ENCODE data around the gene C1QL1.

C1QL1 gene

DNA sequence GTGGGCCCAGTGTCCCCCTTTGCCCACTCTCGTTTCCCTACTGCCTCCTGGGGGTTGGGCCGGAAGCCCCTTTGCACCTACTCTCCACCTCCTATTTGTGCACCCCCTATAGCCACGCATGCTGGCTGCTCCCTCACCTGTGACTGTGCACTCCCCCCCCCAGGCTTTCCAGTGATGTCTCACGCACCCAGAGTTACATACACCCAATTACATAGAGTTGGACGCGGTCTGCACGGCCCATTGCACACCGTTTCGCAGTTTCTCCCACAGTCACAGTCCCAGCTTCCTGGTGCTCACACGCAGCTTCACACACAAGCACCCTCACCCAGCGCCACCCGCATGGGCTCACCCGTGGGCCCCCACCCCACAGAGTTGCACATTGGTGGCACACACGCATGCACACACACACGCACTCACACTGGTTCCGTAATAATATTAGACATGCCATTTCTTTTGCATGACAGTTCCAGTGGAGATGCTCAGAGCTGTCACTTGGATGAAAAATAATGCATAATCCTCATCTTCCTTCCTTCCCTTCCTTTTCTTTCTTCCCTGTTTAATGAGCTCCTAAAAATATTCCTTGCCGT is 21.5 kb upstream of the C1QL1 start:
- no peak for DNase-seq (ENCODE audit: low spot score)

GRCh38 chr17:44988044-44988942 is 20.2 kb upstream of the C1QL1 start:
- DNase-seq (ENCODE audit: low spot score), result no peak

DNA sequence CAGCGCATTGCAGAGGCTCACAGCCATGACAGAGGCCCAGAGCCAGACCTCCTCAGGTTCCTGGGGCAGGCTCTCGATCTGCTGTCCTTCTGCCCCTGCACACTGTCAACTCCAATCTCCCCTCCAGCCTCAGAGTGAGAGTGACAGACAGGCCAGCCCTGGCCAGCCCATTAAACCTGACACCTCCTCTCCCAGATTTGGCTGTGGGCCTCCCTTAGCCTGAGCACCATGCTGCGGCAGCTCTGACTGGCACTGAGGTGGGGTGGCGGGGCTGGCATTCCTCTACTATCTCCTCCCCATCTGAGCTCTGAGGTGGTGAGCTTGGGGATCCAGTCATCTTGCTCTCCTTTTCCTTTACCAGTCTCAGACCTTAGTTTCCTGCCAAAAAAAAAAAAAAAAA is 15.5 kb upstream of the C1QL1 start:
- DNase-seq (ENCODE audit: low spot score), result no peak

DNA sequence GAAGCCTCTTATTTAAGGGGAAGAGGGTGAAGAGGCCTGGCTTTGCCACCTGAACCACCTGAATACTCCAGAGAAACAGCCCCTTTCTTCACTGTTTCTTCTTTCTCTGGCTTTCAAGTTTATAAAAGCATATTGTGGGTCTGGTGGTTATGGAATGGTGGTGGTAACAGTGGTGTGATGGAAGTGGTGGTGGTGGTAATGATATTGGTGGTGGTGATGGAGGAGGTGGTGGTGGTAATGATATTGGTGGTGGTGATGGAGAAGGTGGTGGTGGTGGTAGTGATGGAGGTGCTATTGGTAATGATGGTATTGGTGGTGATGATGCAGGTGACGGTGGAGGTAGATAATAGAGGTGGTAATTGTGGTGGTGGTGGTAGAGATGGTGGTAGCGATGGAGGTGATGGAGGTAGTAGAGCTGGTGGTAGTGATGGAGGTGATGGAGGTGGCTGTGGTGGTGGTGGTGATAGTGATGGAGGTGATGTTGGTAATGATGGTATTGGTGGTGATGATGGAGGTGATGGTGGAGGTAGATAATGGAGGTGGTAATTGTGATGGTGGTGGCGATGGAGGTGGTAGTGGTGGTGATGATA is 14.1 kb upstream of the C1QL1 start:
- no peak for DNase-seq (ENCODE audit: low spot score)

- no peak for DNase-seq (ENCODE audit: low spot score)
Measured at GRCh38 chr17:44981221-44981968, 13.3 kb upstream of the C1QL1 start.

- no peak for DNase-seq (ENCODE audit: low spot score)
Measured at GRCh38 chr17:44979426-44979995, 11.4 kb upstream of the C1QL1 start.

DNA sequence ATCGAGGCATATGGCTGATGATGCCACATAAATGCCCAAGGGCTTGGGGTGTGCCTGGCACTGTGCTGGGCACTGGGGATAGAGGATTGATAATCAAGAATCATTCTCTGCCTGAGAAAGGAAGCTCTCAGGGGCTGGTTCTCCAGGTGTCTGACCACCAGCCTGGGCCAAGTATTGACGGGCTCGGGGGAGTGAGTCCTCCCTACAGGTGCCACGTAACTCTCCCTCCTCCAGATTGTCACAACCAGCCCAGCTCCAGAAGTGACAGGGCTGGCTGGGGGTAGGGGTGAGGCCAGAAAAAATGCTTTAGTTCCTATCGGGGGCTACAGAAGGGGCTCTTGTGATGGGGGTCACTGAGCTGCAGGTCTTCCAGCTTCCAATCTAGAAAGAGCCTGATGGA is 10.7 kb upstream of the C1QL1 start:
- no peak for DNase-seq (ENCODE audit: low spot score)

DNA sequence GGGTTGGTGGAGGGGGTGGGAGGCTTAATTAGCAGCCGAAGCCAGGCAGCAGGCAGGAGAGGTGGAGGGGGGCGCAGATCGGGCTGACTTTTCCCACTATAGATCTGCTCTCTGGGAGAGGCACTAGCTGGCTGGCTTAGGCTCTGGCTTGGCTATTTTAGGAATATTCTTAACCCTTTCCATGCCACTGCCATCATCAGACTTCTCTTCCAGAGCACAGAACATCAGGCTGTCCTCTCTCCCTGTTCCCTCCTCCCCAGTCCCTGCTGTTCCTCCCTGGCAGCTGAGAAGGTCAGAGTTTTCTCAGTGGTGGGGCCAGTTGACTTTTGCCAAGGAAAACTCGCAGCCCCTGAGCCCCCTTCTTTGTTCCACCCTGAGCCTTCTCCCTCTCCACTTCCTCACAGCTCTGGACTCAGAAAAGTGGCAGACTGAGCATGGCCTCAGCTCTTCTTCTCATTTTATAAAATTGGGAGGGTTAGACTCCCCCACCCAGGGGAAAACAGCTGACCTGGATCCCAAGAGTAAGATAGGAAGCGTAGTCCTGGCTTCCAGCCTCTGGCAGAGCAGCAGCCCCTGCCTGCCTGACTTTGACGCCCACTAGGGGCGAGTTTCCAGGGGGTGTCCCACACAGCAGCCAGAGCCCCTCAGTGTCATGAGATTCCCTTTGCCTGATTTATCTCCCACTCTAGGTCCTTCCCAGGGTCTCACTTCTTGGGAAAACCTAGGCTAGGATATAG is 9.9 kb upstream of the C1QL1 start:
- no peak for DNase-seq (ENCODE audit: low spot score)

GRCh38 chr17:44977065-44977464 is 9.0 kb upstream of the C1QL1 start:
- DNase-seq (ENCODE audit: low spot score), result no peak

- DNase-seq (ENCODE audit: low spot score), result no peak
Measured at GRCh38 chr17:44976206-44976605, 8.1 kb upstream of the C1QL1 start.

GRCh38 chr17:44972953-44973352 is 4.8 kb upstream of the C1QL1 start:
- no peak for DNase-seq (ENCODE audit: low spot score)

- no peak for DNase-seq (ENCODE audit: low spot score)
Measured at GRCh38 chr17:44971776-44972483, 3.8 kb upstream of the C1QL1 start.

DNA sequence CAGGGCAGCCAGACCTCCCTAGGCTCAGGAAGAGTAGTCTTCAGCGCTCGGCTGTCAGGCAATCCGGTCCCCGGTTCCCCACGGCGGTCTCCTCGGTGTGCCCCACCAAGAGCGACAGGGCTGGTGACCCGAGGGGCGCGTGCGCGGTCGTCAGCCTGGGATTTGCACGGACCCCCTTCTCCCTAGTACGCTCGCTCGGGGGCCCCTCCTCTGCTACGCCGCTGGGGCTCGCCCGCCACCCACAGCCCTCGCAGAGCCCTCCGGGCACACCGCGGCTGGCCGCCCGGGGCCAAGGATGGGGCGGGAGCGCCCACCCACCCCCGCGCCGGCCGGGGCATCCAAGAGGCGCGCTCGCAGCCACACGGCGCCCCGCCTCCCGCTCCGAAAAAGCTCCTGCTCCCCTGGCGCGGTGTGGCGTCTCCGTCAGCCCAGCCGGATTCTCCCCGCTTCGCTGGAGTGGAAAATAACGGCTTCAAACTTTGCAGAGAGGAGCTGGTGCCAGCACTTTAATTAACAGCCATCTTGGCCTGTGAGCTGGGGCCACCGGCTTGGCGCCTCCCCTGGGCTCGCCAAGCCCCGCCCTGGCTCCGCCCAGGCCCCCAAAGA is 2.1 kb upstream of the C1QL1 start:
- DNase-seq (ENCODE audit: low spot score), result no peak

- DNase-seq (ENCODE audit: low spot score), result no peak
Measured at GRCh38 chr17:44969144-44969780, 1.2 kb upstream of the C1QL1 start.

- no peak for DNase-seq (ENCODE audit: low spot score)
Measured at GRCh38 chr17:44967907-44968224, 237 bp downstream of the C1QL1 start.

GRCh38 chr17:44967026-44967906 is 837 bp downstream of the C1QL1 start:
- DNase-seq (ENCODE audit: low spot score), result no peak

GRCh38 chr17:44966348-44967025 is 1.6 kb downstream of the C1QL1 start:
- no peak for DNase-seq (ENCODE audit: low spot score)

DNA sequence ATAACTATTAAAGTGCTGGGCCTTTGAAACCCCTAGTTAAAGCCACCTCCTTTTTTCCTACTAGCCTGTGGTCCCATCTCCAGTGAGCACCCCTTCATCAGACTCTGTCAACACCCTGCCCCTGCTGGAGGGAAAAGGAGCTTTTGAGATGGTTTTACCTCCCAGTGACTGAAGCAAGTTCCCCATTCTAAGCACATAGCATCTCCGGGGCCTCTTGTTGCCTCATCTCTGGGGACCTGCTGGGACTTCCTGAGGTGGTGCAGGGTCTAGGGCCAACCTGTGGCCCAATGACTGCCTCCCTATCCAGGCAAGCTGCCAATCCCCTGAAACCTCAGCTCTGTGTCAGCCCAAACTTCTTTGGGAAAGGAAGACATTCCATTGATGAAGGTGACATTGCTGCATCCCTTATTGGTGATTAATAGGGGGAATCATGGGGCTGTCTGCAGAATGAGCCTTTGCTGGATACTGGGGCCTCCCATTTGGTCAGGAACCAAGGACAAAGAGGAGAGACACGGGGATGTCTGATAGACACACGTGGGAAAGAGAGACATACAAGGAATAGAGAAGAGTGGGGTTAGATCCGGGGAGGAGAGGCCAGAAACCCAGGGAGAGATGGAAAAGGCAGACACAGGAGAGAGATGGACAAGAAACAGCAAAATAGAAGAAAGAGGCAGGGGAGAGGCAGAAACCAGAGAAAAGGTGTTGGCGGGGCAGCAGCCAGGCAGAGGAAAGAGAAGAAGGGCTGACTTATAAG is 2.4 kb downstream of the C1QL1 start:
- no peak for DNase-seq (ENCODE audit: low spot score)

Measured in globus pallidus (tissue), 1 donor.